ENCODE data around the gene DCHS2.

The DCHS2 gene

GRCh38 chr4:154360491-154360890, 131.1 kb downstream of the DCHS2 start:
- Histone ChIP-seq H3K9ac (ENCODE audit: low read depth, low read length) (no peak overlapping the region), H3K9me3 (ENCODE audit: control insufficient read depth, insufficient read depth, low read length) (no peaks in the 10 kb centered on the region), H3K36me3 (ENCODE audit: insufficient read depth, low read length) (no peaks in the 10 kb centered on the region), H3K4me1 (ENCODE audit: insufficient read depth, low read length) (no peaks in the 10 kb centered on the region)

- no peaks in the 10 kb centered on the region for H3K36me3 ChIP-seq (ENCODE audit: insufficient read depth, low read length)
- no peaks in the 10 kb centered on the region for H3K9me3 ChIP-seq (ENCODE audit: control insufficient read depth, insufficient read depth, low read length)
- H3K9ac ChIP-seq (ENCODE audit: low read depth, low read length) = no peak overlapping the region
- H3K4me1 ChIP-seq (ENCODE audit: insufficient read depth, low read length) = no peaks in the 10 kb centered on the region
Measured at GRCh38 chr4:154354883-154355282, 136.7 kb downstream of the DCHS2 start.

GRCh38 chr4:154349829-154350228, 141.8 kb downstream of the DCHS2 start:
- no peaks in the 10 kb centered on the region for H3K9me3 ChIP-seq (ENCODE audit: control insufficient read depth, insufficient read depth, low read length)
- no peak overlapping the region for H3K9ac ChIP-seq (ENCODE audit: low read depth, low read length)
- no peaks in the 10 kb centered on the region for H3K4me1 ChIP-seq (ENCODE audit: insufficient read depth, low read length)
- no peaks in the 10 kb centered on the region for H3K36me3 ChIP-seq (ENCODE audit: insufficient read depth, low read length)

- Histone ChIP-seq H3K36me3 (ENCODE audit: insufficient read depth, low read length) (no peaks in the 10 kb centered on the region), H3K4me1 (ENCODE audit: insufficient read depth, low read length) (no peaks in the 10 kb centered on the region), H3K9me3 (ENCODE audit: control insufficient read depth, insufficient read depth, low read length) (no peaks in the 10 kb centered on the region), H3K9ac (ENCODE audit: low read depth, low read length) (no peak overlapping the region)
Measured at GRCh38 chr4:154348657-154349056, 142.9 kb downstream of the DCHS2 start.

- Histone ChIP-seq H3K4me1 (ENCODE audit: insufficient read depth, low read length) (no peaks in the 10 kb centered on the region), H3K9me3 (ENCODE audit: control insufficient read depth, insufficient read depth, low read length) (no peaks in the 10 kb centered on the region), H3K9ac (ENCODE audit: low read depth, low read length) (no peak overlapping the region), H3K36me3 (ENCODE audit: insufficient read depth, low read length) (no peaks in the 10 kb centered on the region)
Measured at GRCh38 chr4:154345359-154345758, 146.2 kb downstream of the DCHS2 start.

GRCh38 chr4:154344686-154345085, 146.9 kb downstream of the DCHS2 start:
- H3K4me1 ChIP-seq (ENCODE audit: insufficient read depth, low read length) = no peaks in the 10 kb centered on the region
- no peaks in the 10 kb centered on the region for H3K36me3 ChIP-seq (ENCODE audit: insufficient read depth, low read length)
- no peak overlapping the region for H3K9ac ChIP-seq (ENCODE audit: low read depth, low read length)
- H3K9me3 ChIP-seq (ENCODE audit: control insufficient read depth, insufficient read depth, low read length) = no peaks in the 10 kb centered on the region

- Histone ChIP-seq H3K4me1 (ENCODE audit: insufficient read depth, low read length) (no peaks in the 10 kb centered on the region), H3K9me3 (ENCODE audit: control insufficient read depth, insufficient read depth, low read length) (no peaks in the 10 kb centered on the region), H3K9ac (ENCODE audit: low read depth, low read length) (no peak overlapping the region), H3K36me3 (ENCODE audit: insufficient read depth, low read length) (no peaks in the 10 kb centered on the region)
Measured at GRCh38 chr4:154343651-154344050, 147.9 kb downstream of the DCHS2 start.

- no peaks in the 10 kb centered on the region for H3K4me1 ChIP-seq (ENCODE audit: insufficient read depth, low read length)
- H3K36me3 ChIP-seq (ENCODE audit: insufficient read depth, low read length) = no peaks in the 10 kb centered on the region
- no peak overlapping the region for H3K9ac ChIP-seq (ENCODE audit: low read depth, low read length)
- H3K9me3 ChIP-seq (ENCODE audit: control insufficient read depth, insufficient read depth, low read length) = no peaks in the 10 kb centered on the region
Measured at GRCh38 chr4:154341448-154341847, 150.2 kb downstream of the DCHS2 start.

GRCh38 chr4:154335588-154335987, 156.0 kb downstream of the DCHS2 start:
- Histone ChIP-seq H3K36me3 (ENCODE audit: insufficient read depth, low read length) (no peaks in the 10 kb centered on the region), H3K9ac (ENCODE audit: low read depth, low read length) (no peak overlapping the region), H3K4me1 (ENCODE audit: insufficient read depth, low read length) (no peaks in the 10 kb centered on the region), H3K9me3 (ENCODE audit: control insufficient read depth, insufficient read depth, low read length) (no peaks in the 10 kb centered on the region)

- Histone ChIP-seq H3K4me1 (ENCODE audit: insufficient read depth, low read length) (no peaks in the 10 kb centered on the region), H3K9me3 (ENCODE audit: control insufficient read depth, insufficient read depth, low read length) (no peaks in the 10 kb centered on the region), H3K9ac (ENCODE audit: low read depth, low read length) (peak overlapping the region; percentile 49; the same call in 1 of the 2 replicates), H3K36me3 (ENCODE audit: insufficient read depth, low read length) (no peaks in the 10 kb centered on the region)
Measured at GRCh38 chr4:154332681-154333421, 158.7 kb downstream of the DCHS2 start.

GRCh38 chr4:154329939-154330338, 161.7 kb downstream of the DCHS2 start:
- Histone ChIP-seq H3K9me3 (ENCODE audit: control insufficient read depth, insufficient read depth, low read length) (no peaks in the 10 kb centered on the region), H3K4me1 (ENCODE audit: insufficient read depth, low read length) (no peaks in the 10 kb centered on the region), H3K9ac (ENCODE audit: low read depth, low read length) (no peak overlapping the region), H3K36me3 (ENCODE audit: insufficient read depth, low read length) (no peaks in the 10 kb centered on the region)

- H3K9me3 ChIP-seq (ENCODE audit: control insufficient read depth, insufficient read depth, low read length) = no peaks in the 10 kb centered on the region
- no peaks in the 10 kb centered on the region for H3K36me3 ChIP-seq (ENCODE audit: insufficient read depth, low read length)
- no peak overlapping the region for H3K9ac ChIP-seq (ENCODE audit: low read depth, low read length)
- H3K4me1 ChIP-seq (ENCODE audit: insufficient read depth, low read length) = no peaks in the 10 kb centered on the region
Measured at GRCh38 chr4:154329268-154329868, 162.2 kb downstream of the DCHS2 start.

- no peaks in the 10 kb centered on the region for H3K4me1 ChIP-seq (ENCODE audit: insufficient read depth, low read length)
Measured at GRCh38 chr4:154328030-154328429, 163.6 kb downstream of the DCHS2 start.

GRCh38 chr4:154320521-154320920, 171.1 kb downstream of the DCHS2 start:
- no peaks in the 10 kb centered on the region for H3K36me3 ChIP-seq (ENCODE audit: insufficient read depth, low read length)
- H3K9ac ChIP-seq (ENCODE audit: low read depth, low read length) = no peak overlapping the region
- H3K4me1 ChIP-seq (ENCODE audit: insufficient read depth, low read length) = no peaks in the 10 kb centered on the region
- no peaks in the 10 kb centered on the region for H3K9me3 ChIP-seq (ENCODE audit: control insufficient read depth, insufficient read depth, low read length)

More at GRCh38 chr4:154328030-154328429, 163.6 kb downstream of the DCHS2 start:
- Histone ChIP-seq H3K9ac (ENCODE audit: low read depth, low read length) (no peak overlapping the region), H3K9me3 (ENCODE audit: control insufficient read depth, insufficient read depth, low read length) (no peaks in the 10 kb centered on the region), H3K36me3 (ENCODE audit: insufficient read depth, low read length) (no peaks in the 10 kb centered on the region)

- H3K36me3 ChIP-seq (ENCODE audit: insufficient read depth, low read length) = no peaks in the 10 kb centered on the region
- H3K4me1 ChIP-seq (ENCODE audit: insufficient read depth, low read length) = no peaks in the 10 kb centered on the region
- H3K9me3 ChIP-seq (ENCODE audit: control insufficient read depth, insufficient read depth, low read length) = no peaks in the 10 kb centered on the region
- H3K9ac ChIP-seq (ENCODE audit: low read depth, low read length) = no peak overlapping the region
Measured at GRCh38 chr4:154319736-154320135, 171.9 kb downstream of the DCHS2 start.
